A673 (cell line): ENCODE data around the gene MMP12. TPM values are rescaled to one million over a fixed set of nuclear protein-coding genes. Genes with fewer than 3 reads are reported as not detected.
"Not testable (repeated sequence)": the region's sequence is repeated elsewhere in the genome, so short reads cannot be mapped to it uniquely, and the experiment has no call there.

Experiments used
- BruUV-seq: library from RNA; stranded (reverse); fragments of 400-500 nt; replicated peaks from 2 replicates; lab custom pipeline; 2021; lab: Mats Ljungman, UMichigan
- CTCF ChIA-PET: fragments of 300-600 bp; sonication (Branson Sonifier 250); formaldehyde crosslinking; loops from one replicate; lab custom pipeline; 2022; ENCODE audit warnings: antibody characterized with exemption; lab: Charles Lee
- POLR2A ChIA-PET: fragments of 300-600 bp; sonication (Branson Sonifier 250); formaldehyde crosslinking; loops from one replicate; lab custom pipeline; 2022; ENCODE audit warnings: antibody characterized with exemption; ENCODE audit not compliant: low non-redundant PET; lab: Charles Lee
- DNase-seq: peaks from one replicate; pipeline ENCODE4 v3.0.0-alpha.2; 2015; ENCODE audit warnings: low spot score
- H3K27ac ChIP-seq: fragments of 200-600 bp; sonication (generic); 2 replicates; pipeline ENCODE4 v1.5.1; 2016; ENCODE audit warnings: mixed run types, low read depth, mild to moderate bottlenecking, mixed read lengths, antibody characterized with exemption, low read length; ENCODE audit not compliant: poor library complexity, severe bottlenecking
- H3K27me3 ChIP-seq: fragments of 200-600 bp; sonication (generic); replicated peaks from 2 replicates; pipeline ENCODE4 v1.6.1; 2017; ENCODE audit warnings: mixed run types, low read depth, mild to moderate bottlenecking, mixed read lengths, antibody characterized with exemption, low read length; ENCODE audit not compliant: insufficient read depth, poor library complexity
- H3K36me3 ChIP-seq: fragments of 200-600 bp; sonication (generic); 2 replicates; pipeline ENCODE4 v1.6.1; 2016; ENCODE audit warnings: mixed run types, mild to moderate bottlenecking, mixed read lengths, antibody characterized with exemption, low read length; ENCODE audit not compliant: insufficient read depth, poor library complexity, severe bottlenecking
- H3K4me1 ChIP-seq: fragments of 200-600 bp; sonication (generic); 2 replicates; pipeline ENCODE4 v1.6.1; 2017; ENCODE audit warnings: mixed run types, mild to moderate bottlenecking, mixed read lengths, antibody characterized with exemption, low read length; ENCODE audit not compliant: insufficient read depth, poor library complexity, severe bottlenecking
- H3K4me3 ChIP-seq: fragments of 200-600 bp; sonication (generic); 2 replicates; pipeline ENCODE4 v1.5.1; 2016; ENCODE audit warnings: low read depth, mixed run types, mild to moderate bottlenecking, mixed read lengths, low read length; ENCODE audit not compliant: poor library complexity, severe bottlenecking
- H3K9me3 ChIP-seq: fragments of 200-600 bp; sonication (generic); 2 replicates; pipeline ENCODE4 v1.6.1; 2016; ENCODE audit warnings: mixed run types, low read depth, mild to moderate bottlenecking, mixed read lengths, antibody characterized with exemption, low read length; ENCODE audit not compliant: poor library complexity, severe bottlenecking
- CTCF ChIP-seq: fragments of 300-800, 200-600 bp; sonication (generic); conservative IDR thresholded peaks from 2 replicates; pipeline ENCODE4 v1.5.1; 2017; ENCODE audit warnings: low read depth, mild to moderate bottlenecking, antibody characterized with exemption, low read length, moderate library complexity, mixed read lengths
- EZH2 ChIP-seq: fragments of 200-600 bp; sonication (generic); IDR thresholded peaks from 2 replicates; pipeline ENCODE4 v1.6.1; 2017; ENCODE audit warnings: borderline replicate concordance, low read depth, mild to moderate bottlenecking, mixed read lengths, antibody characterized with exemption, low read length; ENCODE audit not compliant: poor library complexity, severe bottlenecking
- intact Hi-C: fragments of 100-400 bp; cut with micrococcal nuclease; formaldehyde crosslinking; loops from one replicate; pipeline ENCODE4 v1.10.0; 2022; ENCODE audit not compliant: unreplicated experiment
- total RNA-seq: library from RNA; stranded (reverse); gene quantifications from 2 replicates; pipeline ENCODE4 v1.2.3, GENCODE V29; 2021

The MMP12 gene
- total RNA-seq, 1 experiment from 2014 or later = 0.19 TPM

GRCh38 chr11:102878595-102878994, 3.8 kb upstream of the MMP12 start:
- TF ChIP-seq EZH2 = no peak
- H3K4me1 ChIP-seq = no peaks in the 10 kb centered on the region
- ChIA-PET CTCF (no interaction called here), POLR2A (no interaction called here)
- no peaks in the 10 kb centered on the region for H3K9me3 ChIP-seq
- intact Hi-C loops = no loop called here
- H3K4me3 ChIP-seq = no peak overlapping the region
- H3K36me3 ChIP-seq = no peaks in the 10 kb centered on the region
- H3K27me3 ChIP-seq = no peaks in the 10 kb centered on the region
- no TSS peak for BruUV-seq
- H3K27ac ChIP-seq = no peak overlapping the region
- DNase-seq = no peak

- H3K4me1 ChIP-seq = peaks cover 16% of the 10 kb centered on the region
- H3K27ac ChIP-seq, BruUV-seq, intact Hi-C loops, CTCF ChIA-PET, H3K9me3 ChIP-seq, DNase-seq, H3K36me3 ChIP-seq, POLR2A ChIA-PET, H3K4me3 ChIP-seq, H3K27me3 ChIP-seq: not testable (repeated sequence)
These were observed 5.3 kb downstream of the MMP12 start for GRCh38 chr11:102869354-102869964.

- peak overlapping the region; percentile 23 for H3K27ac ChIP-seq
- POLR2A ChIA-PET = no interaction called here
- no peak for TF ChIP-seq CTCF
- no peak for TF ChIP-seq EZH2
- CTCF ChIA-PET = no interaction called here
- no peak overlapping the region for H3K4me3 ChIP-seq
- peak; percentile 65 for DNase-seq
- intact Hi-C loops = no loop called here
- H3K27me3 ChIP-seq = no peaks in the 10 kb centered on the region
- H3K36me3 ChIP-seq = no peaks in the 10 kb centered on the region
- no peaks in the 10 kb centered on the region for H3K9me3 ChIP-seq
- H3K4me1 ChIP-seq = peaks cover 16% of the 10 kb centered on the region
- BruUV-seq = no TSS peak
These were observed 6.4 kb downstream of the MMP12 start for GRCh38 chr11:102868339-102868738.

DNA sequence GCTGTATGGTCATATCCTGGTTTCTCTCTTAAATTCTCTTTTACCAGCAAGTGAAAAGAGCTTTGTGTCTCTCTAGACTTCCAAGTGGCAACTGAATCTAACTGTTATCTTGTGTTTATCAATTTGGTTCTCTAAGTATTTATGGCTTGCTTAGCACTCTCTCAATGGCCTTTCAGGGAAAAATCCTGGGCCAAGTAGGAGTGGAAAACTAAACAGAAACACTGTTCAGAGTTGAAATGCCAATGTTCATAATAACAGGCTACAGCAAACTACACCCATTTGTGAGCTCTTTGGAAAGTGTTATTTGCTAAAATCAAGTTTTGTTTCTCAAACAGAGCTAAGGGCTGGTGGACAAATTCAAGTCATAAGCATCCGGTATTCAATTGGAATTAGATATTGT, 10.1 kb downstream of the MMP12 start:
- H3K27me3 ChIP-seq = no peaks in the 10 kb centered on the region
- BruUV-seq = no TSS peak
- no peak for DNase-seq
- no peaks in the 10 kb centered on the region for H3K9me3 ChIP-seq
- CTCF ChIA-PET = no interaction called here
- H3K4me3 ChIP-seq = no peak overlapping the region
- H3K36me3 ChIP-seq = no peaks in the 10 kb centered on the region
- POLR2A ChIA-PET = no interaction called here
- intact Hi-C loops = no loop called here
- no peak overlapping the region for H3K27ac ChIP-seq
- peaks cover 16% of the 10 kb centered on the region for H3K4me1 ChIP-seq
- no peak for TF ChIP-seq EZH2
